GM18867 (cell line): ENCODE data around the gene C4orf33.
"Not testable (repeated sequence)": the region's sequence is repeated elsewhere in the genome, so short reads cannot be mapped to it uniquely, and the experiment has no call there.

Experiments
- ATAC-seq: cut with Tn5 transposase; IDR thresholded peaks from one replicate; pipeline ENCODE4 v1.9.1; 2021; ENCODE audit warnings: mild to moderate bottlenecking, moderate library complexity; ENCODE audit not compliant: unreplicated experiment

The C4orf33 gene

DNA sequence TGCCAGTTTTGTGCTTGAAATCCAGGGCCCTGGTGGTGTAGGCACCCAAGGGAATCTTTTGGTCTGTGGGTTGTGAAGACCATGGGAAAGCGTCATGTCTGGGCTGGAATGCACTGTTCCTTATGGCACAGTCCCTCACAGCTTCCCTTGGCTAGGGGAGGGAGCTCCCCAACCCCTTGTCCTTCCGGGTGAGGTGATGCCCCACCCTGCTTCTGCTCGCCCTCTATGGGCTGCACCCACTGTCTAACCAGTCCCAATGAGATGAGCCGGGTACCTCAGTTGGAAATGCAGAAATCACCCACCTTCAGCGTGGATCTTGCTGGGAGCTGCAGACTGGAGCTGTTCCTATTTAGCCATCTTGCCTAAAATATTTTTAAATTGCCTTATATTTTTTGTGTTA, 30.7 kb downstream of the C4orf33 start:
- not testable (repeated sequence) for ATAC-seq

DNA sequence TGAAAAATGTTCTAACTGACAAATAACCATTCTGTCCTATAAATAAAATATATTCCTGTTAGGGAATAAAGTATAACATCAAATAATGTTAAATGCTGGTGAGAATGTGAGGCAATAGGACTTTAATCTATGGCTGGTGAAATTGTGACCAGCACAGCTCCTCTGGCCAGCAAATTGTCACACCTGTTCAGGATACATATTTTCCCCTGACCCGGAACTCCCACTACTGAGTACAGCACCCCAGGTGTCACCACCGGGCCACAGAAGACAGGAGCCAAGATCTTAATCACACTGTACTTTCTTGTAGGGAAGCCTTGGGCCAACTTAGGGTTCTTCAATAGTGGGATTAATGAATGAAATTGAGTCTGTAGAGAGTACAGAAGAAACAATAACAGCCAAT, 33.2 kb downstream of the C4orf33 start:
- no peak for ATAC-seq

DNA sequence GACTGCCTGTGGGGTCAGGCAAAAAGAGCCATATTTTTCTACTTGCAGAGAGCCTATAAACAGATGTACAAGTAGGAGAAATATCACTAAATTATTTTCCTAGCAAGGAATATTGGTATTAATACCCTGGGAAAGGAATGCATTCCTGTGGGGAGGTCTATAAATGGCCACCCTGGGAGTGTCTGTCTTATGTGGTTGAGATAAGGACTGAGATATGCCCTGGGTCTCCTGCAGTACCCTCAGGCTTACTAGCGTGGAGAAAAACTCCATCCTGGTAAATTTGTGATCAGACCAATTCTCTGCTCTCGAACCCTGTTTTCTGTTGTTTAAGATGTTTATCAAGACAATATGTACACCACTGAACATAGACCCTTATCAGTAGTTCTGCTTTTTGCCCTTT, 35.4 kb downstream of the C4orf33 start:
- no peak for ATAC-seq

DNA sequence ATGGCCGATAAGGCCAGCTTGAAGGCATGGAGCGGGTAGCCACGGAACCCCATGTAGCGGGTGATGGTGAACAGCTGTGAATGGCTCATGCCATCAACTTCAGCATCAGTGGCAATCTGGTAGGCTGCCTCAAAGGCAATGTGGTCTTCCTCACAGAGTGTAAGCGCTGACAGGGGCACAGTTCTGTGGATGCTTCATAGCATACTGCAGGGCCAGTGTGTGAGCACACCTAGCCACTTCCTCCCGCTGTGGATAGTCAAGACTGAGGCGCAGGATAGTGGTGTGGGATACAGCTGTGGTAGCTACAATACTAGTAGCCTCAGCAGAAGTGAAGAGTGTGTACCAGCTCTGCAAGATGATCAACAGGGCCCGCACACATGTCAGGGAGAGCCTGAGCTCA, 40.5 kb downstream of the C4orf33 start:
- ATAC-seq, result no peak

DNA sequence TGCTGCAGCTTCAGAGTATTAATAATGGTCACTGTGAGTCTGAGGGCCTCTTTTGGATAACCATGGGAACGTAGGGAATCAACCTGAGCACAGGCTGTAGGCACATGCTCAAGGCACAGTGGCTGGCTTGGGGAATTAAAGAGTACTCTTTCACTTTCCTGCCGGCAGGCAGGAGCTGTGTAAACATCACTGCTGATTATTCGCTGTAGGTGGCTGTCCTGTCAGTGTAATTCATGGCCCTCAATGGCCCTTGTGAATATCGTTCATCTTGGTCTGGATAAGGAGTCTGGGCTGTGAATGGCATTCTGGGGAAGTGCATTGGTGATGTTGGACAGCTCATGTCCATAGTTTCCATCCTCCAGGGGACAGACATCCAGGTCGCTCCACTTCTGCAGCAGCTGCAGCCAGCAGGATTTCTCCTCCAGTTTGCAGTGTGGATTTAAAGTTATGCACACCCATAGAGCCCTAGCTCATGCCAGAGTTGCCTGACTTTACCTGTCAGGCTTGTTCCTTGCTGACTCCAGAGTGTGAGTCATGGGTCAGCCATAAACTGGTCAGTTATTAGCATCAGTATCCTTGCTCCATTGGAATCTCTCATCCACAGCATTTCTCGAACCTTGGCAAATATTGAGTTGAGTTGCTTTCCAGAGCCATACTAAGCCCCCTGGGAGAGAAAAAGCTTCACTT, 43.0 kb downstream of the C4orf33 start:
- ATAC-seq, result no peak

DNA sequence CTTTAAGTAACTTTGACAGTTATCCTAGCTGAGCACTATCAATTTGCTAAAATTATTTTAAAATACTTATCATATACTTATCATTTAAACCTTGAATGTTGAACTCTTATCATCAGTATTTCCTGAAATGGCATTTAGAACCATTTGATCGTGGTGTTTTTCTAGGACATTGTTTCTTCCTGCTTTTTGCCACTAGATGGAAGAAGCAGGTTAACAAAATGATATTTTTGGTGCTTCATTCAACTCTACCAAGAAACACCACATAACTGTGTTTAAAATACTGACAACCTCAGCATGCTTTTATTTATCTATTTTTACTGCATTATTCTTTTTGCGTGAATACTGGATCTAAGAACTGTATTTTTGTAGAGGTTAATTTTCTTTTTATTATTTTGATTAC, 44.6 kb downstream of the C4orf33 start:
- ATAC-seq, result no peak

DNA sequence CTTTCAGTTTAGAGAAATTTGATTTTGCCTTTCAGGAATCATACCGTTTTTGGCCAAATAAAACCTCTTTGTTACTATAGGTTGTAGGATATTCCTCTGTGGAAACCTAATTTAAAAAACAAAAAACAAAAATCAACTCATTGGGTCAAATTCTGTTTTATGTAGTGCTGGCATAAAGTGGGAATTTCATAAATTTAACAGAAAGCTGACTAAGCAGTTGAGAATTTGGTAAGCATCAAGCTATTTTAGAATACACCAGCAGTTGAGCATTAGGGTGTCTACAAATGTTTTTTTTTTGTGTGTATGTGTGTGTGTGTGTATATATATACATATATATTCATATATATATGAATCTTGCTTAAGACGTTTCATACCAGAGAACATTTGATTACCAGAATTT, 47.4 kb downstream of the C4orf33 start:
- ATAC-seq, result no peak

DNA sequence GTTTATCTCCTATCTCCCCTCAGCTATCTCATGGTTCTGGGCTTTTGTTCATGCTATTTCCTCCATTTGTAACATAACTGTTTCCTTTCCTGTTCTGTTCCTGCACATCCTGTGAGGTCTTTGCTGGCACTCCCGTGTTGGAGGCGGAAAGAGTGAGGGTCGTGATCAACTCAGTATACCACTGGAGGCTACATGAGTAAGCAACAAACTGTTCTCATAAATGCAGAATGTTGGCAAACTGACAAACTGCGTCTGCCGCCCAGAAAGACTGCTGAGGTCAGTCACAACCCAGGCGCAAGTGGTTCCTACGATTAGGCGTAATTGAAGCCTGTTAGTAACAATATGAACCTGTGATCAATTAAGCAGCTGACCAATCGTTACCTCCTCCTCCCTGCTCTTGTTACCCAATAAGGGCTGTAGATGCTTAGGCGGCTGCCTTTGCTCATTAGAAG, 48.8 kb downstream of the C4orf33 start:
- no peak for ATAC-seq

DNA sequence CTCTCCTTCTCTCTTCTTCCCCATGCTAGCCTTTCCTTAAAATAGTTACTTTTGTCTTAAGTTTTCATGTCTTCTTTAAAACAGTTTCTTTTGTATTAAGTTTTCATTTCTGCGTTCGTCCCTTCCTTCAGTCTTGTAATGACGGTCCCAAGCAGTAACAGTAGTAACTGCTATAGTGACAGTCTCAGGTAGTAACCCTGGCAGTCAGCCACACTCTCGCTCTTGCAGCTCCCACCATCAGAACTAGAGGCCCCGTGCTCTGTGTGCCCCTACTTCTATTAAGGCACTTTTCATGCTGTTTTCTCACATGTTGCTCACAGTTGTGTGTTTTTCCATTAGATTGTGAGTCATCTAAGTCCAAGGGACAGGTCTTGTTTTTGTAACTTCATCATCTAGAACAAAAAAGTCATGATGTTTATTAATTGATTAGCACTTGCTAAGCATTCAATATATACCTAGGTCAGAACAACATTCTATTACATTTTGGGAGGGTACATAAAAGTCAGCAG, 49.3 kb downstream of the C4orf33 start:
- no peak for ATAC-seq

DNA sequence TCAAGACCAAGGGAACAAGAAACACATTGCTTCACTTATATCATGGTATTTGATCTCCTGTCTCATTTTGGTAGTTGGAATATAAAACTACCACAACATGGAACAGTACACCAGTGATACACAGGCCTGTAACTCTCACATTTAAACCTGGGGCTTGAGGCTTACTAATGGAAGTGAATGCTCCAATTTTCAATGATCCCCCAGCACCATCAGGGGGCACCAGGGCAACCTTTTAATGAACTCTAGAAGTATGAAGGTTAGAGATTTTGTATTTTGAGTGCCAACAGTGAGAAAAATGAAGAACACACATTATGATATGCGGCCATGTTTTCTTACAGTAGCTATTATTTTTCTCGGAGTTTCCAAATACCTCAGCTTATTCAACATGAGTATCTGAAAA, 50.7 kb downstream of the C4orf33 start:
- no peak for ATAC-seq

DNA sequence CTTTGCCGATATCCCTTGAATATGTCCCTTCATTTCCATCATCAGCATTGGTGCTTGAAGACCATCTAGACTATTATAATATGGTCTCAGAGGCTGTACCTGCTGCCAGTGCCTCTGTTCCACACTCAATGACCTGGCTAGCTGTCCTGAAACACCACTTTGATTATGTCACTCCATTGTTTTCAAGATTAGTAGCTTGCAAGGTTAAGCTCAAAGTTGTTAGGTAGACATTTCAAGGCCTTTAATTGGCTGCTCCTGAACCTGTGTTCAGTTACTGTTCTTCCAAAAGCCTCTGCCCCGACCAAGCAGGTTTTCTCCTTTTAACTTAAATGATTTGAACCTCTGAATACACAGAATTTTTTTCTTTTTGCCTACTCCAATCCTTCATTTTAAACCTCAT, 52.9 kb downstream of the C4orf33 start:
- no peak for ATAC-seq

DNA sequence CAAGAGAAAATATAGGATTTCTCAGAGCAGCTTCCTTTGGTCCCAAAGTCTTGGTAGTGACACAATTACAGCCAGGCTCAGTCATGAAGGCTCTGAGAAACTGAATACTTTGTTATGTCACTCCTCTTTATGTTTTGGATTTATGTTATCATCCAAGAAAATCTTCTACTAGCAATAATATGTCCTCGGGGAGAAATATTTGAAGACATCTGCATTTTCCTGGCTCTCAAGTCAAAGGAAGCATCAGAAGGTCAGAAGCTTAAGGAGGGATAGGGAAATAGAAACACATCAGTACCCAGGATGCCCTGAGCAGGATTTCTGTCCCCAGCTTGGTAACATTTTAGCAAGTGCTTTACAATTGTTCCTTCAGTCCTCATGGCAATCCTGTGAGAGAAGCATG, 54.0 kb downstream of the C4orf33 start:
- no peak for ATAC-seq

DNA sequence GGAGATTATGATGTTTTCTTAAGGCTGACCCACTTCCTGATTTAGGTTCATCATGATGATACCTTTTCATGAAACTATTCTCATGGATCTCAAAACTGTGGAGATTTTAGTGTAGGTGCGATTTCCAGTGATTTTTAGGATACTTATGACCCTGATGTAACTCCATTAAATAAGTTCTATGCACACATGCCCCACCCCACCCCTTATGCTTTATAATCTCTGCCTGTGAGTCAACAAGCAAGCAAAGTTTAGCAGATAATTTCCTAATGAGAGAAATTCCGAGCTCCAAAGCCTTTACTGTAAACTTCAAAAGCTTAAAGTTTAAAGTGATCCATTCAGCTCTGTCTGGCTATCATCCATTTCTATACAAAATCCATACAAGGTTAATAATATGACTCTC, 56.4 kb downstream of the C4orf33 start:
- no peak for ATAC-seq

DNA sequence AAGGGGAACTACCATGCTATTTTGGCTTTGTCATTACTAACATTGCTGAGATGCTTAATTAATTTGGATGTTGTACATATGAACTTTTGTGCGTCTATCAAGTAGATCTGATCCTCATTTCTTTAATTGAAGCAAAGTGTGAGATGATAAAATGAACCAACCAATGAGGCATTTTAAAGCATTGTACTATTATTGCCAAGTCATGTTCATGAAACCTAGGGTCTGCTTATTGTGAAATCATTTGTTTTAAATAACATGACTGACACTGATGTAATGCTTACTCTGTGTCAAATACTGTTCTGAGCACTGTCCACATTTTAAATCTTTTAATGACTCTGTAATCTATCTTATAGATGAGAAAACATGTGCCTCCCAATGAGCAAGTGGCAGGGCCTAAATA, 57.7 kb downstream of the C4orf33 start:
- ATAC-seq, result no peak

DNA sequence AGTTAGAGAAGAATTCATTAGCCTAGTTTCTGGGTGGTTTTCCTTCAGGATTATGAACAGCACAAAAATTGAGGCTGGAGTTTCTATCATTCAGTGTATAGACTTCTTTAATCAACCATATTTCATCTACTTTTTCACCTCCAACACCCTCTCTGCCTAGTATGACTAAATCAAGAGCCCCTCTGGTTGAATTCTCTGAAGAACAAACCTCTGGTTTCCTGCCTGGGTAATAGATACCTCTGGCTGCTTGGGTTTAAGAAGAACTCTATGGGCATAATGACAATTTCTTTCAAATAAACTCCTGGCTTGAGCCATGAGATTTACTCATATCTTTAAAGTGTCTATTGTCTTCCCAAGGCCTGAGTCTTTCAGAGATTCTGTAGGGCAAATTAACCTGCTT, 66.5 kb downstream of the C4orf33 start:
- ATAC-seq, result no peak

DNA sequence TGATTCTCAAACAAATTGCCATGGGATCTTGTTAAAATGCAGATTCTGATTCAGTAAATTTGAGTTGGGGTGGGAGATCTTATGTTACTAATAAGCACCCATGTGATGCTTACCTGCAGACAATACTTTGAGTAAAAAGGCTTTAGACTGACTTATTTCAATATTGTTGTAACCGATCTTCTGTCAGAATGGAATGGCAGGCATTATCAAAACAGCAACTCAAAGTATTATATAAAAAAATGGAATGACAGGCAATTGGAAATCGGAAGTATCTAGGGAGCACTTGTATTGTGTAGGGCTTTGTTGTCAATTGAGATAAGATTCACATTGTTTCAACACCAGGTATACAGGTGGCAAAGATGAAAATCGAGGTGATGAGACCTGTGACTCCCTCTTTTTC, 67.5 kb downstream of the C4orf33 start:
- no peak for ATAC-seq

DNA sequence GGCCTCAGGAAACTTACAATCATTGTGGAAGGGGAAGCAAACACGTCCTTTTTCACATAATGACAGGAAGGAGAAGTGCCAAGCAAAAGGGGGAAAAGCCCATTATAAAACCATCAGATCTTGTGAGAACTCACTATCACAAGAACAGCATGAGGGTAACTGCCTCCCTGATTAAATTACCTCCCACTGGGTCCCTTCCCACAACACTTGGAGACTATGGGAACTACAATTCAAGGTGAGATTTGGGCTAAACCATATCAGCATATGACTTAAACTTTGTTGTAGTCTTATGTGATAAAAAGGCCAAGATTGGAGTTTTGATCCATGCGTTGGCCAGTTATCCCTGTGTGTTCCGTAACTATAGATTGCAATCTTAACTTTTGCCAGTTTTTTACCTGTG, 68.3 kb downstream of the C4orf33 start:
- ATAC-seq, result no peak
